D721Med (cell line): ENCODE data around the gene TMEM253.

Source experiments
- DNase-seq: peaks from one replicate; pipeline ENCODE4 v3.0.0; 2011; ENCODE audit warnings: low spot score; ENCODE audit not compliant: insufficient read length
- FAIRE-seq: peaks from 2 replicates; lab custom pipeline; 2011; peaks lifted over from hg19 to GRCh38; lab: Jason Lieb, UNC
- TF ChIP-seq, protein P1 (sequence below): IDR thresholded peaks from 2 replicates; pipeline ENCODE4 v1.5.1; 2012; ENCODE audit warnings: mild to moderate bottlenecking, control low read depth; ENCODE audit not compliant: insufficient read depth; ENCODE audit errors: missing control alignments

TMEM253 gene

DNA sequence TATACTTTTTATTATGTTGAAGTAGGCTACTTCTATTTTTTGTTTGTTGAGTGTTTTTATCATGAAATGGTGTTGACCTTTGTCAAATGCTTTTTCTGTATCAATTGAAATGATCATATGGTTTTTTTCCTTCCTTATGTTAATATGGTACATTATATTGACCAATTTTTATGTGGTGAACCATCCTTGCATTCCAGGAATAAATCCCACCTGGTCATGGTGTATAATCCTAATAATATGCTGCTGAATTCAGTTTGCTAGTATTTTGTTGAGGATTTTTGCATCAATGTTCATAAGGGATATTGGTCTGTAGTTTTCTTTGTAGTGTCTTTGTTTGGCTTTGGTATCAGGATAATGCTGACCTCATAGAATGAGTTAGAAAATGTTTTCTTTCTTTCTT, 44.6 kb downstream of the TMEM253 start:
- no peak for FAIRE-seq
- DNase-seq = no peak

DNA sequence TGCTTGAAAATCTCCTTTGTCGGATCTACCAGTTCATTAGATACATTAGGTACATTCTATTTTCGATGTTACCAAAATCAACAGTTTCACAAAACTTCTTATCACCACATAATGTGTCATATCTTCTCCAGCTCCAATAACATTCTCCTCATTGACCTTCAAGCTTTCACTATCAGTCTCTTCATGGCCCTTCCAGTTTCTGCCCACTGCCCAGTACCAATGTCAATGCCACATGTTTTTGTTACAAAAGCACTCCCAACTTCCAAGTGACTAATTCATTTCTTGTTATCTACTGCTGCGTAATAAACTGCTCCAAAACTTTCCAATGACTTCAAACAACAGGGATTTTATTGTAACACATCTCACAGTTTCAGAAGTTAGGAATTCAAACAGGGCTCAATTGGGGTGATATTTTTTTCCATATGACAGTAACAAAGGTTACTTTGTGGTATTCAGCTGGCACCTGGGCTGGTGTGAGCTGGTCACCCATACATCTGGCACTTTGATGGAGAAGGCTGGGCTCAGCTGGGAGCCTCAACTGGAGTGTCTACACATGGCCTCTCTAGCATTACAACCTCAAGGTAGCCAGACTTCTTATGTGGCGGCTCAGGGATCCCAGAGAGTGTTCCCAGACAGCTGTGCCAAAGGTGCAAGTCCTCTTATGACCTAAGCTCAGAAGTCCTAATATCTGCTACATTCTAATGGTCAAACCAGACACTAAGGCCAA, 48.9 kb downstream of the TMEM253 start:
- TF ChIP-seq, protein P1, sequence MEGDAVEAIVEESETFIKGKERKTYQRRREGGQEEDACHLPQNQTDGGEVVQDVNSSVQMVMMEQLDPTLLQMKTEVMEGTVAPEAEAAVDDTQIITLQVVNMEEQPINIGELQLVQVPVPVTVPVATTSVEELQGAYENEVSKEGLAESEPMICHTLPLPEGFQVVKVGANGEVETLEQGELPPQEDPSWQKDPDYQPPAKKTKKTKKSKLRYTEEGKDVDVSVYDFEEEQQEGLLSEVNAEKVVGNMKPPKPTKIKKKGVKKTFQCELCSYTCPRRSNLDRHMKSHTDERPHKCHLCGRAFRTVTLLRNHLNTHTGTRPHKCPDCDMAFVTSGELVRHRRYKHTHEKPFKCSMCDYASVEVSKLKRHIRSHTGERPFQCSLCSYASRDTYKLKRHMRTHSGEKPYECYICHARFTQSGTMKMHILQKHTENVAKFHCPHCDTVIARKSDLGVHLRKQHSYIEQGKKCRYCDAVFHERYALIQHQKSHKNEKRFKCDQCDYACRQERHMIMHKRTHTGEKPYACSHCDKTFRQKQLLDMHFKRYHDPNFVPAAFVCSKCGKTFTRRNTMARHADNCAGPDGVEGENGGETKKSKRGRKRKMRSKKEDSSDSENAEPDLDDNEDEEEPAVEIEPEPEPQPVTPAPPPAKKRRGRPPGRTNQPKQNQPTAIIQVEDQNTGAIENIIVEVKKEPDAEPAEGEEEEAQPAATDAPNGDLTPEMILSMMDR = no peak
- FAIRE-seq (no peak), DNase-seq (no peak)

More for the DNA sequence above, 44.6 kb downstream of the TMEM253 start:
- TF ChIP-seq, protein P1 = no peak
